H1 (cell line): ENCODE data around the gene ATF7. TPM values are rescaled to one million over a fixed set of nuclear protein-coding genes. Genes with fewer than 3 reads are reported as not detected.

Experiments
- CTCF ChIA-PET: fragments of 300-600 bp; sonication (Branson Sonifier 250); formaldehyde crosslinking; loops from one replicate; lab custom pipeline; 2021; ENCODE audit not compliant: partially characterized antibody; lab: Charles Lee
- POLR2A ChIA-PET: fragments of 300-600 bp; sonication (Branson Sonifier 250); formaldehyde crosslinking; loops from one replicate; lab custom pipeline; 2021; ENCODE audit warnings: inconsistent platforms; ENCODE audit not compliant: partially characterized antibody; lab: Charles Lee
- DNase-seq, 2 experiments: peaks; one replicate each; pipeline versions ENCODE4 v3.0.0 to v3.0.0-alpha.2; 2010 to 2022; ENCODE audit warnings: low spot score in 2 of 2, low read depth in 1 of 2, mixed read lengths in 1 of 2
- FAIRE-seq: peaks from 2 replicates; lab custom pipeline; 2011; peaks lifted over from hg19 to GRCh38; lab: Jason Lieb, UNC
- H2AFZ ChIP-seq: 2 replicates; pipeline ENCODE4 v1.8.1; 2012; ENCODE audit warnings: low read length, inconsistent platforms
- H2AK5ac ChIP-seq: 2 replicates; pipeline ENCODE4 v1.6.1; 2013; ENCODE audit warnings: low read depth, low read length
- H2BK120ac ChIP-seq: replicated peaks from 2 replicates; pipeline ENCODE3; 2013; ENCODE audit warnings: low read depth, low read length, inconsistent platforms
- H2BK12ac ChIP-seq: 2 replicates; pipeline ENCODE4 v1.6.1; 2013; ENCODE audit warnings: low read depth, low read length
- H2BK15ac ChIP-seq: 2 replicates; pipeline ENCODE4 v1.6.1; 2013; ENCODE audit warnings: low read length
- H2BK20ac ChIP-seq: 2 replicates; pipeline ENCODE4 v1.6.1; 2013; ENCODE audit warnings: low read length
- H2BK5ac ChIP-seq: 2 replicates; pipeline ENCODE4 v1.6.1; 2013; ENCODE audit warnings: low read depth, low read length
- H3K14ac ChIP-seq: 2 replicates; pipeline ENCODE4 v1.6.1; 2013; ENCODE audit warnings: inconsistent platforms; ENCODE audit not compliant: insufficient read length
- H3K18ac ChIP-seq: 2 replicates; pipeline ENCODE4 v1.6.1; 2013; ENCODE audit warnings: low read length; ENCODE audit errors: extremely low read depth
- H3K23ac ChIP-seq: 2 replicates; pipeline ENCODE4 v1.6.1; 2013; ENCODE audit warnings: inconsistent platforms; ENCODE audit not compliant: insufficient read length
- H3K23me2 ChIP-seq: 2 replicates; pipeline ENCODE4 v1.6.1; 2013; ENCODE audit warnings: low read depth, low read length
- H3K27ac ChIP-seq: 2 replicates; pipeline ENCODE4 v1.6.1; 2011; ENCODE audit warnings: low read depth, low read length, inconsistent platforms
- H3K27me3 ChIP-seq, 4 experiments: replicated peaks in 1 of 4; 1 replicate in 1 of 4; 2 replicates in 3 of 4; pipeline versions ENCODE4 v1.6.1 to v1.8.1; 2011 to 2013; ENCODE audit warnings: low read length in 3 of 4, mild to moderate bottlenecking in 3 of 4, inconsistent platforms in 2 of 4, mixed read lengths in 2 of 4, moderate library complexity in 1 of 4; ENCODE audit not compliant: control insufficient read depth in 3 of 4, insufficient read depth in 3 of 4; ENCODE audit errors: extremely low read depth in 1 of 4
- H3K36me3 ChIP-seq, 4 experiments: 2 replicates each; pipeline versions ENCODE4 v1.6.1 to v1.8.1; 2011 to 2013; ENCODE audit warnings: mild to moderate bottlenecking in 4 of 4, low read length in 3 of 4, moderate library complexity in 2 of 4, control low read depth in 1 of 4, inconsistent platforms in 1 of 4; ENCODE audit not compliant: insufficient read depth in 4 of 4, control insufficient read depth in 2 of 4
- H3K4ac ChIP-seq: replicated peaks from 2 replicates; pipeline ENCODE3; 2013; ENCODE audit warnings: low read length, low read depth, mixed read lengths, inconsistent platforms; ENCODE audit not compliant: insufficient read length
- H3K4me1 ChIP-seq, 4 experiments: replicated peaks in 1 of 4; 1 replicate in 1 of 4; 2 replicates in 3 of 4; pipeline versions ENCODE4 v1.6.1 to v1.8.1; 2011 to 2013; ENCODE audit warnings: low read length in 3 of 4, inconsistent platforms in 2 of 4, mixed read lengths in 1 of 4; ENCODE audit not compliant: insufficient read depth in 4 of 4, control insufficient read depth in 3 of 4
- H3K4me2 ChIP-seq, 2 experiments: 2 replicates each; pipeline versions ENCODE4 v1.6.1 to v1.8.1; 2011 to 2013; ENCODE audit warnings: low read depth in 2 of 2, low read length in 2 of 2, control low read depth in 1 of 2, inconsistent platforms in 1 of 2, mild to moderate bottlenecking in 1 of 2; ENCODE audit not compliant: insufficient read depth in 1 of 2
- H3K4me3 ChIP-seq, 4 experiments: fragments of 200-600, 300-600 bp in 1 of 4; sonication (generic), shearing (Covaris generic), sonication (Bioruptor Twin) in 1 of 4; 2 replicates each; pipeline versions ENCODE4 v1.5.1 to v1.8.1; 2011 to 2016; ENCODE audit warnings: low read length in 4 of 4, low read depth in 3 of 4, control low read depth in 2 of 4, inconsistent platforms in 2 of 4, mild to moderate bottlenecking in 2 of 4, mixed read lengths in 1 of 4, moderate library complexity in 1 of 4; ENCODE audit not compliant: insufficient read depth in 2 of 4; ENCODE audit errors: extremely low read depth in 1 of 4
- H3K56ac ChIP-seq: replicated peaks from 2 replicates; pipeline ENCODE3; 2013; ENCODE audit warnings: low read depth, mild to moderate bottlenecking, mixed read lengths, low read length, inconsistent platforms; ENCODE audit not compliant: insufficient read length
- H3K79me1 ChIP-seq: 2 replicates; pipeline ENCODE4 v1.6.1; 2013; ENCODE audit warnings: low read depth, low read length, control low read depth
- H3K79me2 ChIP-seq, 2 experiments: 2 replicates each; pipeline versions ENCODE4 v1.6.1 to v1.8.1; 2012 to 2013; ENCODE audit warnings: low read length in 2 of 2, mild to moderate bottlenecking in 2 of 2, inconsistent platforms in 1 of 2; ENCODE audit not compliant: insufficient read depth in 2 of 2, control insufficient read depth in 1 of 2
- H3K9ac ChIP-seq, 4 experiments: replicated peaks in 1 of 4; 1 replicate in 1 of 4; 2 replicates in 3 of 4; pipeline versions ENCODE4 v1.6.1 to v1.8.1; 2011 to 2013; ENCODE audit warnings: low read depth in 3 of 4, low read length in 3 of 4, control low read depth in 2 of 4, mild to moderate bottlenecking in 2 of 4, moderate library complexity in 2 of 4, inconsistent platforms in 1 of 4; ENCODE audit errors: extremely low read depth in 1 of 4
- H3K9me3 ChIP-seq, 2 experiments: 2 replicates each; pipeline versions ENCODE4 v1.6.1 to v1.8.1; 2012 to 2013; ENCODE audit warnings: mild to moderate bottlenecking in 2 of 2, moderate library complexity in 2 of 2, control low read depth in 1 of 2, inconsistent platforms in 1 of 2, low read depth in 1 of 2, low read length in 1 of 2, mixed read lengths in 1 of 2; ENCODE audit not compliant: insufficient read depth in 2 of 2
- H4K20me1 ChIP-seq, 2 experiments: replicated peaks in 1 of 2; 2 replicates each; pipeline versions ENCODE3 to v1.8.1; 2011 to 2013; ENCODE audit warnings: inconsistent platforms in 2 of 2, low read length in 2 of 2, mild to moderate bottlenecking in 1 of 2; ENCODE audit not compliant: insufficient read depth in 2 of 2, control insufficient read depth in 1 of 2
- H4K5ac ChIP-seq: 2 replicates; pipeline ENCODE4 v1.6.1; 2013; ENCODE audit warnings: low read length, low read depth, mixed read lengths, inconsistent platforms; ENCODE audit not compliant: insufficient read length
- H4K8ac ChIP-seq: 2 replicates; pipeline ENCODE4 v1.8.0; 2013; ENCODE audit warnings: mild to moderate bottlenecking, moderate library complexity, low read length, inconsistent platforms; ENCODE audit not compliant: insufficient read depth; ENCODE audit errors: extremely low read depth
- H4K91ac ChIP-seq: replicated peaks from 2 replicates; pipeline ENCODE3; 2013; ENCODE audit warnings: low read length, mixed read lengths, inconsistent platforms; ENCODE audit not compliant: insufficient read length
- POLR2AphosphoS5 ChIP-seq: IDR thresholded peaks from 2 replicates; pipeline ENCODE4 v1.6.1; 2011; ENCODE audit warnings: low read depth, low read length
- TAF1 ChIP-seq: IDR thresholded peaks from 2 replicates; pipeline ENCODE4 v1.6.1; 2011; ENCODE audit warnings: mild to moderate bottlenecking, low read depth, low read length
- polyA plus RNA-seq, 7 experiments: library from polyadenylated mRNA; depleted of rRNA in 3 of 7; stranded (reverse) in 5 of 7; unstranded in 2 of 7; fragments of >200 nt in 5 of 7; fragments of 200-250 nt in 2 of 7; gene quantifications; 1 replicate in 5 of 7; 2 replicates in 1 of 7; 4 replicates in 1 of 7; pipeline versions ENCODE4 v1.2.1 to v1.2.3, GENCODE V29; 2011 to 2013; ENCODE audit warnings: missing spikeins in 2 of 7, mixed read lengths in 2 of 7
- total RNA-seq: library from RNA; stranded (reverse); fragmentation: NEBNext Ultra II Directional; extraction: Animal tissue kit (Norgen Biotek cat#: 25700); gene quantifications from 2 replicates; pipeline ENCODE4 v1.2.1, GENCODE V29; 2021

ATF7 gene
- total and polyA plus RNA-seq, 2 of the 8 experiments (the other 6 are each of a cell fraction or from before 2014, with no cell fraction given) = 10.1 to 16.6 TPM

GRCh38 chr12:53604581-53604980 lies 21.6 kb downstream of the ATF7 start:
- Histone ChIP-seq H3K4me1 (peaks cover 0 to 2% (median 0%) of the 10 kb centered on the region in 4 experiments; a peak in 1 of 7 replicates), H4K91ac (no peak overlapping the region), H3K27ac (no peak overlapping the region), H3K4ac (no peak overlapping the region), H2BK20ac (no peak overlapping the region), H4K8ac (no peak overlapping the region), H3K4me2 (no peak overlapping the region), H3K9ac (no peak overlapping the region), H4K5ac (no peak overlapping the region), H3K79me2 (no peaks in the 10 kb centered on the region), H3K56ac (no peak overlapping the region), H3K14ac (no peak overlapping the region), H2BK120ac (no peak overlapping the region), H4K20me1 (no peaks in the 10 kb centered on the region), H3K79me1 (no peaks in the 10 kb centered on the region), H3K18ac (no peak overlapping the region), H2AFZ (no peak overlapping the region), H2BK15ac (no peak overlapping the region), H3K4me3 (no peak overlapping the region), H2AK5ac (no peak overlapping the region), H3K23ac (no peak overlapping the region), H3K9me3 (no peaks in the 10 kb centered on the region), H3K27me3 (no peaks in the 10 kb centered on the region)
- FAIRE-seq (no peak), DNase-seq (no peak)
- ChIA-PET CTCF (interaction anchor here (1.1 to 1.4 kb wide), 2 partner anchors 71 to 282 kb away, joined by 3 read pairs; partner anchors contain the start of gene ATP5MC2), POLR2A (interaction anchor here (0.7 to 1.5 kb wide), 3 partner anchors 9 to 22 kb away, joined by 3 to 7 read pairs (median 3); partner anchors contain the start of gene ATF7)
- no peak for TF ChIP-seq POLR2AphosphoS5
- TF ChIP-seq TAF1 = no peak
- TF ChIP-seq, all 59 proteins: peak for 0
- no peak overlapping the region for H2BK12ac ChIP-seq
- no peaks in the 10 kb centered on the region for H3K23me2 ChIP-seq
- H3K36me3 ChIP-seq = no peaks in the 10 kb centered on the region
- no peak overlapping the region for H2BK5ac ChIP-seq
